GM12878 (cell line): Measurements from ENCODE around the gene ABCA9. TPM values are rescaled to one million over a fixed set of nuclear protein-coding genes. Genes with fewer than 3 reads are reported as not detected.

Experiments used
- ATAC-seq: fragments of 200-7000 bp; cut with Tn5 transposase; 3 replicates; pipeline ENCODE4 v1.9.1; 2020; ENCODE audit warnings: mild to moderate bottlenecking, moderate library complexity
- BruUV-seq: library from RNA; stranded (reverse); fragments of 400-500 nt; replicated peaks from 2 replicates; lab custom pipeline; 2021; lab: Mats Ljungman, UMichigan
- CTCF ChIA-PET: fragments of 300-600 bp; sonication (Branson Sonifier 250); formaldehyde crosslinking; extraction: SDS; loops from one replicate; lab custom pipeline; 2021; ENCODE audit warnings: inconsistent platforms; lab: Yijun Ruan, JAX
- POLR2A ChIA-PET: fragments of 350-600 bp; formaldehyde crosslinking; extraction: SDS; loops from one replicate; lab custom pipeline; 2021; ENCODE audit warnings: inconsistent platforms; lab: Charles Lee
- RAD21 ChIA-PET: fragments of 300-600 bp; sonication (Branson Sonifier 250); formaldehyde crosslinking; loops from one replicate; lab custom pipeline; 2023; ENCODE audit warnings: antibody characterized with exemption; ENCODE audit not compliant: unreplicated experiment; lab: Charles Lee
- SMC1A ChIA-PET: fragments of 300-600 bp; sonication (Branson Sonifier 250); formaldehyde crosslinking; loops from one replicate; lab custom pipeline; 2023; ENCODE audit not compliant: unreplicated experiment, uncharacterized antibody; lab: Charles Lee
- DNase-seq: peaks from one replicate; pipeline ENCODE4 v3.0.0-alpha.2; 2011; ENCODE audit warnings: low read depth, low spot score
- FAIRE-seq: peaks from 3 replicates; lab custom pipeline; 2011; peaks lifted over from hg19 to GRCh38; lab: Jason Lieb, UNC
- H2AFZ ChIP-seq: 2 replicates; pipeline ENCODE4 v1.6.0; 2011; ENCODE audit warnings: low read depth, low read length, control low read depth; ENCODE audit not compliant: control insufficient read depth
- H3K27ac ChIP-seq: 2 replicates; pipeline ENCODE4 v1.5.1; 2011; ENCODE audit warnings: control low read depth; ENCODE audit not compliant: control insufficient read depth, insufficient read depth
- H3K27me3 ChIP-seq, 2 experiments: replicated peaks in 1 of 2; 2 replicates each; pipeline versions ENCODE4 v1.6.0 to v1.6.1; 2011; ENCODE audit warnings: low read length in 1 of 2; ENCODE audit not compliant: control insufficient read depth in 2 of 2, insufficient read depth in 2 of 2
- H3K36me3 ChIP-seq, 2 experiments: 2 replicates each; pipeline ENCODE4 v1.5.1; 2011; ENCODE audit warnings: low read length in 1 of 2; ENCODE audit not compliant: control insufficient read depth in 2 of 2, insufficient read depth in 2 of 2
- H3K4me1 ChIP-seq: 2 replicates; pipeline ENCODE4 v1.6.1; 2011; ENCODE audit warnings: mild to moderate bottlenecking, low read length, moderate library complexity, mixed read lengths; ENCODE audit not compliant: control insufficient read depth, insufficient read depth
- H3K4me2 ChIP-seq: 2 replicates; pipeline ENCODE4 v1.6.0; 2011; ENCODE audit warnings: control low read depth; ENCODE audit not compliant: control insufficient read depth, insufficient read depth
- H3K4me3 ChIP-seq: fragments of 200-600 bp; sonication (generic); 2 replicates; pipeline ENCODE4 v1.5.1; 2016
- H3K79me2 ChIP-seq: 2 replicates; pipeline ENCODE4 v1.6.0; 2011; ENCODE audit warnings: low read length; ENCODE audit not compliant: control insufficient read depth, insufficient read depth
- H3K9ac ChIP-seq: 2 replicates; pipeline ENCODE4 v1.8.0; 2011; ENCODE audit warnings: low read length, control low read depth, mixed read lengths; ENCODE audit not compliant: control insufficient read depth, insufficient read depth
- H3K9me3 ChIP-seq: replicated peaks from 3 replicates; pipeline ENCODE4 v1.5.1; 2011; ENCODE audit warnings: mild to moderate bottlenecking, low read length; ENCODE audit not compliant: control insufficient read depth, insufficient read depth
- H4K20me1 ChIP-seq: 2 replicates; pipeline ENCODE4 v1.6.0; 2011; ENCODE audit not compliant: control insufficient read depth, insufficient read depth
- ATF3 ChIP-seq: IDR thresholded peaks from 2 replicates; pipeline ENCODE4 v1.6.1; 2011; ENCODE audit warnings: low read depth, mild to moderate bottlenecking, low read length, moderate library complexity, borderline replicate concordance; ENCODE audit errors: extremely low read depth
- EGR1 ChIP-seq, 2 experiments: IDR thresholded peaks; 1 replicate in 1 of 2; 2 replicates in 1 of 2; pipeline ENCODE4 v1.6.1; 2011 to 2012; ENCODE audit warnings: low read depth in 2 of 2, low read length in 2 of 2, borderline replicate concordance in 1 of 2, mild to moderate bottlenecking in 1 of 2, moderate library complexity in 1 of 2
- HDAC2 ChIP-seq: fragments of 200-600 bp; sonication (generic); IDR thresholded peaks from 2 replicates; pipeline ENCODE4 v1.6.1; 2017
- IRF4 ChIP-seq: IDR thresholded peaks from 2 replicates; pipeline ENCODE4 v1.6.1; 2011; ENCODE audit warnings: low read depth, low read length
- NBN ChIP-seq: fragments of 450-650 bp; IDR thresholded peaks from 2 replicates; pipeline ENCODE4 v1.6.1; 2016
- NFIC ChIP-seq: IDR thresholded peaks from 2 replicates; pipeline ENCODE4 v1.6.1; 2012; ENCODE audit warnings: low read depth, mild to moderate bottlenecking, inconsistent platforms, low read length, moderate library complexity
- NR2F1 ChIP-seq: fragments of 450-650 bp; conservative IDR thresholded peaks from 2 replicates; pipeline ENCODE4 v1.6.1; 2017; ENCODE audit warnings: mild to moderate bottlenecking
- NRF1 ChIP-seq: conservative IDR thresholded peaks from 2 replicates; pipeline ENCODE4 v1.6.1; 2011; ENCODE audit warnings: mild to moderate bottlenecking, low read depth, low read length, improper control_type of control experiment
- POLR2AphosphoS5 ChIP-seq: IDR thresholded peaks from 2 replicates; pipeline ENCODE4 v1.6.1; 2011; ENCODE audit warnings: mild to moderate bottlenecking, low read length, inconsistent platforms
- RELA ChIP-seq: fragments of 450-650 bp; IDR thresholded peaks from 2 replicates; pipeline ENCODE4 v1.8.0; 2014; ENCODE audit warnings: borderline replicate concordance; ENCODE audit not compliant: partially characterized antibody
- RUNX3 ChIP-seq: IDR thresholded peaks from 2 replicates; pipeline ENCODE4 v1.6.1; 2012; ENCODE audit warnings: low read length, inconsistent platforms
- SMAD1 ChIP-seq: fragments of 450-650 bp; IDR thresholded peaks from 2 replicates; pipeline ENCODE4 v1.6.1; 2018; ENCODE audit warnings: mild to moderate bottlenecking, low read depth; ENCODE audit not compliant: partially characterized antibody
- SMC3 ChIP-seq: IDR thresholded peaks from 2 replicates; pipeline ENCODE4 v1.6.1; 2011; ENCODE audit warnings: low read length, improper control_type of control experiment, borderline replicate concordance
- SPI1 ChIP-seq: IDR thresholded peaks from 2 replicates; pipeline ENCODE4 v1.6.1; 2011; ENCODE audit warnings: low read depth, mild to moderate bottlenecking, low read length, moderate library complexity, borderline replicate concordance; ENCODE audit not compliant: insufficient read depth
- TCF3 ChIP-seq: IDR thresholded peaks from 2 replicates; pipeline ENCODE4 v1.6.1; 2012; ENCODE audit warnings: low read depth, mild to moderate bottlenecking, low read length, borderline replicate concordance; ENCODE audit not compliant: insufficient read depth
- ZNF217 ChIP-seq: fragments of 450-650 bp; IDR thresholded peaks from 2 replicates; pipeline ENCODE4 v1.6.1; 2017; ENCODE audit warnings: antibody characterized with exemption, mild to moderate bottlenecking
- WGBS: methylation state at CpG from one replicate; pipeline ENCODE4 v1.1.6; 2016; ENCODE audit warnings: low lambda C conversion rate; ENCODE audit not compliant: insufficient replicate concordance, insufficient coverage; ENCODE audit errors: missing lambda C conversion rate; 5-methylcytosine and 5-hydroxymethylcytosine counted together
- in situ Hi-C: fragments of 300-500 bp; cut with MboI; formaldehyde crosslinking; loops from 9 replicates; pipeline ENCODE4 v1.14.3; 2018; ENCODE audit warnings: mixed read lengths
- intact Hi-C: fragments of 100-400 bp; cut with micrococcal nuclease; formaldehyde crosslinking; loops from one replicate; pipeline ENCODE4 v1.14.2; 2022; ENCODE audit not compliant: unreplicated experiment
- polyA plus RNA-seq, 11 experiments: library from polyadenylated mRNA; depleted of rRNA in 4 of 11; unstranded in 6 of 11; stranded (reverse) in 5 of 11; fragments of >200 nt; fragmentation: Nextera tagmentation in 4 of 11; fragmentation: Illumina TruSeq in 1 of 11; extraction: Ambion mirVana in 4 of 11; extraction: Trizol in 1 of 11; gene quantifications; 1 replicate in 1 of 11; 2 replicates in 10 of 11; pipeline versions ENCODE4 v1.2.1 to v1.2.3, GENCODE V29; 2011 to 2016; ENCODE audit warnings: inconsistent platforms in 2 of 11, missing spikeins in 2 of 11, low read depth in 1 of 11
- total RNA-seq, 4 experiments: library from RNA; depleted of rRNA in 3 of 4; stranded (reverse); fragments of >200 nt in 3 of 4; fragmentation: Illumina TruSeq in 1 of 4; extraction: Trizol in 1 of 4; gene quantifications; 2 replicates each; pipeline versions ENCODE4 v1.2.1 to v1.2.3, GENCODE V29; 2013 to 2021
- TF ChIP-seq, protein P1 (sequence below): fragments of 450-650 bp; IDR thresholded peaks from 2 replicates; pipeline ENCODE4 v1.6.1; 2018; ENCODE audit warnings: borderline replicate concordance, mild to moderate bottlenecking; ENCODE audit not compliant: partially characterized antibody
- TF ChIP-seq, protein P2 (sequence below): fragments of 450-650 bp; IDR thresholded peaks from 2 replicates; pipeline ENCODE4 v1.6.1; 2017; ENCODE audit warnings: antibody characterized with exemption, mild to moderate bottlenecking, moderate library complexity

Gene ABCA9
- total and polyA plus RNA-seq, 10 of the 15 experiments (the other 5 are each of a cell fraction or from before 2014, with no cell fraction given), result under 0.01 to 2.9 (median 0.31) TPM

DNA sequence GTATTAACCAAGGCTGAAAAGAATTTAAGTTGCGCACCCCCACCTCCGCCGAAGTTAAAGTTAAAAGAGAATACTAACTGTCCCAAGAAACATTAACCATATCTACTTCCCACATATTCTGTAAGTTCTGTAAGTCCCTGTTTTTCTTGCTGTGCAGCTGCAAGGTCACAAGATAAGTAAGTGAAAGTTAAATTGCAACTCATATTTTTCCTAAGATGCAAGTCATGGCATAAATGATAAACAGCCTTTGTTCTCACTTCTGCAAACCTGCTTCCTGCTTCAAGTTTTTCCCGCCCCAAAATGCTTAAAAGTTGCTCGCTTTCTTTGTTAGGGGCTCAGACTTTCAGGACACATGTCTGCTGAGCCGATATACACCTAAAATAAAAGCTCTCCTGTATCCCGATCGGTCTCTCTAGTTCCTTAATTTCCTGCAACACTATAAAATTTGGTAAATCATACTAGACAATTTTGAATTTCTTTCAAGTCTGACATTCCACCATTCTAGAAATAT, 32.6 kb upstream of the ABCA9 start:
- intact Hi-C loops, result no loop called here
- ChIA-PET CTCF (no interaction called here), RAD21 (interaction anchor here (1.0 kb wide), 1 partner anchor 25 kb away, joined by 3 read pairs; no protein-coding TSS in a partner anchor), POLR2A (no interaction called here), SMC1A (interaction anchor here (0.7 to 1.1 kb wide), 2 partner anchors 9 to 1376 kb away, joined by 3 to 5 read pairs; no protein-coding TSS in a partner anchor)
- Histone ChIP-seq H3K36me3 (0 out of 4 replicates have a peak, but pooled peaks cover 0 to 3% of the 10 kb centered on the region in 2 experiments), H2AFZ (peak overlapping the region; percentile 36; the same call in 1 of the 2 replicates), H3K4me1 (no peaks in the 10 kb centered on the region), H3K4me2 (peak overlapping the region; percentile 22; the same call in 1 of the 2 replicates), H4K20me1 (no peaks in the 10 kb centered on the region), H3K9ac (no peak overlapping the region), H3K27me3 (no peaks in the 10 kb centered on the region), H3K79me2 (no peaks in the 10 kb centered on the region), H3K4me3 (no peak overlapping the region), H3K27ac (0 out of 2 replicates have a peak overlapping the region, but pooled peaks have one; percentile 6), H3K9me3 (no peaks in the 10 kb centered on the region; the same call in 2 of the 3 replicates)
- ATAC-seq (peak; percentile 53; the same call in 2 of the 3 replicates), FAIRE-seq (no peak), DNase-seq (no peak)
- 74% methylated on average over 8 of the region's 8 CpGs for WGBS
- BruUV-seq, result no TSS peak
- in situ Hi-C loops, result no loop called here
- TF ChIP-seq, protein P1, sequence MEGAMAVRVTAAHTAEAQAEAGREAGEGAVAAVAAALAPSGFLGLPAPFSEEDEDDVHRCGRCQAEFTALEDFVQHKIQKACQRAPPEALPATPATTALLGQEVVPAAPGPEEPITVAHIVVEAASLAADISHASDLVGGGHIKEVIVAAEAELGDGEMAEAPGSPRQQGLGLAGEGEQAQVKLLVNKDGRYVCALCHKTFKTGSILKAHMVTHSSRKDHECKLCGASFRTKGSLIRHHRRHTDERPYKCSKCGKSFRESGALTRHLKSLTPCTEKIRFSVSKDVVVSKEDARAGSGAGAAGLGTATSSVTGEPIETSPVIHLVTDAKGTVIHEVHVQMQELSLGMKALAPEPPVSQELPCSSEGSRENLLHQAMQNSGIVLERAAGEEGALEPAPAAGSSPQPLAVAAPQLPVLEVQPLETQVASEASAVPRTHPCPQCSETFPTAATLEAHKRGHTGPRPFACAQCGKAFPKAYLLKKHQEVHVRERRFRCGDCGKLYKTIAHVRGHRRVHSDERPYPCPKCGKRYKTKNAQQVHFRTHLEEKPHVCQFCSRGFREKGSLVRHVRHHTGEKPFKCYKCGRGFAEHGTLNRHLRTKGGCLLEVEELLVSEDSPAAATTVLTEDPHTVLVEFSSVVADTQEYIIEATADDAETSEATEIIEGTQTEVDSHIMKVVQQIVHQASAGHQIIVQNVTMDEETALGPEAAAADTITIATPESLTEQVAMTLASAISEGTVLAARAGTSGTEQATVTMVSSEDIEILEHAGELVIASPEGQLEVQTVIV, result no peak
- no peak for TF ChIP-seq RUNX3
- TF ChIP-seq ZNF217, result no peak
- TF ChIP-seq SPI1, result peak; percentile 76
- no peak for TF ChIP-seq NRF1
- no peak for TF ChIP-seq POLR2AphosphoS5
- no peak for TF ChIP-seq SMC3
- TF ChIP-seq NFIC, result peak; percentile 36
- 0 out of 2 replicates have a peak, but pooled peaks have one; percentile 22 for TF ChIP-seq TCF3
- no peak for TF ChIP-seq NR2F1
- TF ChIP-seq RELA, result no peak
- TF ChIP-seq ATF3, result no peak
- TF ChIP-seq SMAD1, result no peak
- no peak for TF ChIP-seq HDAC2
- 0 out of 2 replicates have a peak, but pooled peaks have one; percentile 46 for TF ChIP-seq IRF4
- TF ChIP-seq, protein P2, sequence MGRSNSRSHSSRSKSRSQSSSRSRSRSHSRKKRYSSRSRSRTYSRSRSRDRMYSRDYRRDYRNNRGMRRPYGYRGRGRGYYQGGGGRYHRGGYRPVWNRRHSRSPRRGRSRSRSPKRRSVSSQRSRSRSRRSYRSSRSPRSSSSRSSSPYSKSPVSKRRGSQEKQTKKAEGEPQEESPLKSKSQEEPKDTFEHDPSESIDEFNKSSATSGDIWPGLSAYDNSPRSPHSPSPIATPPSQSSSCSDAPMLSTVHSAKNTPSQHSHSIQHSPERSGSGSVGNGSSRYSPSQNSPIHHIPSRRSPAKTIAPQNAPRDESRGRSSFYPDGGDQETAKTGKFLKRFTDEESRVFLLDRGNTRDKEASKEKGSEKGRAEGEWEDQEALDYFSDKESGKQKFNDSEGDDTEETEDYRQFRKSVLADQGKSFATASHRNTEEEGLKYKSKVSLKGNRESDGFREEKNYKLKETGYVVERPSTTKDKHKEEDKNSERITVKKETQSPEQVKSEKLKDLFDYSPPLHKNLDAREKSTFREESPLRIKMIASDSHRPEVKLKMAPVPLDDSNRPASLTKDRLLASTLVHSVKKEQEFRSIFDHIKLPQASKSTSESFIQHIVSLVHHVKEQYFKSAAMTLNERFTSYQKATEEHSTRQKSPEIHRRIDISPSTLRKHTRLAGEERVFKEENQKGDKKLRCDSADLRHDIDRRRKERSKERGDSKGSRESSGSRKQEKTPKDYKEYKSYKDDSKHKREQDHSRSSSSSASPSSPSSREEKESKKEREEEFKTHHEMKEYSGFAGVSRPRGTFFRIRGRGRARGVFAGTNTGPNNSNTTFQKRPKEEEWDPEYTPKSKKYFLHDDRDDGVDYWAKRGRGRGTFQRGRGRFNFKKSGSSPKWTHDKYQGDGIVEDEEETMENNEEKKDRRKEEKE, result no peak
- no peak for TF ChIP-seq NBN
- TF ChIP-seq EGR1 (IDR thresholded peaks at IDR 0.05; ENCODE audit: borderline replicate concordance in 1 of 2, low read depth in 2 of 2, low read length in 2 of 2), result no peak
